IMR-90 (cell line): ENCODE data around the gene FLACC1.

Source experiments
- CEBPB ChIP-seq: IDR thresholded peaks from 2 replicates; pipeline ENCODE4 v1.6.1; 2012; ENCODE audit warnings: low read depth, low read length, improper control_type of control experiment
- CTCF ChIP-seq: conservative IDR thresholded peaks from 2 replicates; pipeline ENCODE4 v1.5.1; 2012; ENCODE audit warnings: mild to moderate bottlenecking, low read depth, low read length, improper control_type of control experiment
- ELK1 ChIP-seq: fragments of 150-350 bp; IDR thresholded peaks from 2 replicates; pipeline ENCODE4 v1.6.1; 2016; ENCODE audit warnings: low read depth, mild to moderate bottlenecking, low read length, moderate library complexity, borderline replicate concordance
- FOS ChIP-seq: fragments of 150-350 bp; IDR thresholded peaks from 2 replicates; pipeline ENCODE4 v1.6.1; 2016; ENCODE audit warnings: low read depth, low read length
- MAFK ChIP-seq: IDR thresholded peaks from 2 replicates; pipeline ENCODE4 v1.6.1; 2012; ENCODE audit warnings: low read depth, low read length, improper control_type of control experiment
- MAZ ChIP-seq: IDR thresholded peaks from 2 replicates; pipeline ENCODE4 v1.6.1; 2012; ENCODE audit warnings: low read depth, mild to moderate bottlenecking, low read length, improper control_type of control experiment, moderate library complexity, borderline replicate concordance
- POLR2A ChIP-seq: IDR thresholded peaks from 2 replicates; pipeline ENCODE4 v1.6.1; 2012; ENCODE audit warnings: mild to moderate bottlenecking, low read depth, low read length
- RAD21 ChIP-seq: IDR thresholded peaks from 2 replicates; pipeline ENCODE4 v1.6.1; 2012; ENCODE audit warnings: low read length, improper control_type of control experiment
- RCOR1 ChIP-seq: IDR thresholded peaks from 2 replicates; pipeline ENCODE4 v1.6.1; 2012; ENCODE audit warnings: mild to moderate bottlenecking, low read length, improper control_type of control experiment; ENCODE audit not compliant: insufficient replicate concordance
- RFX5 ChIP-seq: IDR thresholded peaks from 2 replicates; pipeline ENCODE4 v1.8.0; 2012; ENCODE audit warnings: low read depth, mild to moderate bottlenecking, low read length, moderate library complexity
- SMC3 ChIP-seq: fragments of 150-350 bp; IDR thresholded peaks from 2 replicates; pipeline ENCODE4 v1.6.1; 2016; ENCODE audit warnings: low read depth, mild to moderate bottlenecking, antibody characterized with exemption, low read length, moderate library complexity
- USF2 ChIP-seq: fragments of 150-350 bp; IDR thresholded peaks from 2 replicates; pipeline ENCODE4 v1.6.1; 2017; ENCODE audit warnings: mild to moderate bottlenecking, antibody characterized with exemption, low read length, low read depth

- TF ChIP-seq CTCF (no peak), USF2 (no peak), SMC3 (no peak), MAFK (no peak), POLR2A (no peak), RAD21 (no peak), RFX5 (no peak), FOS (no peak), RCOR1 (no peak), MAZ (no peak), ELK1 (no peak), CEBPB (no peak)
Observed at GRCh38 chr2:201308914-201309313, 48.2 kb downstream of the FLACC1 start.
